Ovary (tissue), 9 donors: ENCODE data around the gene ARHGAP33. TPM values are rescaled to one million over a fixed set of nuclear protein-coding genes. Genes with fewer than 3 reads are reported as not detected.
"Not testable (repeated sequence)": the region's sequence is repeated elsewhere in the genome, so short reads cannot be mapped to it uniquely, and the experiment has no call there.

Source experiments
- DNase-seq, 5 donors: peaks; one replicate each; pipeline ENCODE4 v3.0.0-alpha.2; 2019 to 2020
- H3K27ac ChIP-seq, 2 donors: fragments of 200-600 bp; one replicate each; pipeline versions ENCODE4 v1.5.1 to v1.8.0; 2019 to 2022
- H3K27me3 ChIP-seq: fragments of 200-600 bp; one replicate; pipeline ENCODE4 v1.8.0; 2022
- H3K36me3 ChIP-seq: fragments of 200-600 bp; sonication (generic); one replicate; pipeline ENCODE4 v1.5.1; 2019
- H3K4me1 ChIP-seq: one replicate; pipeline ENCODE4 v1.8.1; 2013; ENCODE audit warnings: mild to moderate bottlenecking, moderate library complexity; ENCODE audit not compliant: insufficient read depth
- H3K4me3 ChIP-seq: fragments of 200-600 bp; sonication (generic); one replicate; pipeline ENCODE4 v1.5.1; 2017
- H3K9me3 ChIP-seq, 2 donors: fragments of 200-600 bp in 1 of 2; sonication (generic) in 1 of 2; one replicate each; pipeline versions ENCODE4 v1.5.1 to v1.8.1; 2013 to 2019; ENCODE audit warnings: mild to moderate bottlenecking in 1 of 2, moderate library complexity in 1 of 2
- EP300 ChIP-seq: sonication (generic); formaldehyde crosslinking; IDR thresholded peaks from one replicate; pipeline ENCODE4 v1.6.1; 2017; ENCODE audit warnings: antibody characterized with exemption
- POLR2A ChIP-seq: fragments of 450-650 bp; IDR thresholded peaks from one replicate; pipeline ENCODE4 v1.6.1; 2017; ENCODE audit warnings: antibody characterized with exemption, mild to moderate bottlenecking, moderate library complexity
- WGBS, 3 donors: extraction: QIAGEN DNeasy Blood & Tissue Kit in 1 of 3; methylation state at CpG; one replicate each; pipeline versions ENCODE4 v1.1.5 to v1.1.7; 2013 to 2017; 5-methylcytosine and 5-hydroxymethylcytosine counted together
- intact Hi-C, 4 donors: fragments of 100-400 bp; cut with DNase I; formaldehyde crosslinking; loops; one replicate each; pipeline versions ENCODE4 v1.11.0 to v1.15.1; 2022 to 2023
- polyA plus RNA-seq, 2 donors: library from polyadenylated mRNA; stranded (reverse); fragments of 200-250 nt in 1 of 2; fragments of 350-450 nt in 1 of 2; fragmentation: Illumina TruSeq in 1 of 2; extraction: RNeasy Lipid Tissue Mini Kit (QIAGEN cat#74804) in 1 of 2; gene quantifications; one replicate each; pipeline ENCODE4 v1.2.3, GENCODE V29; 2013 to 2014
- total RNA-seq, 7 donors: library from RNA; depleted of rRNA in 2 of 7; stranded (reverse); fragments of >200 nt in 2 of 7; fragmentation: NEBNext Ultra II Directional in 3 of 7; extraction: Animal tissue kit (Norgen Biotek cat#: 25700) in 3 of 7; gene quantifications; one replicate each; pipeline versions ENCODE4 v1.1.0 to v1.2.4, GENCODE V29; 2016 to 2023
- TF ChIP-seq, protein P1 (sequence below), 3 donors: fragments of 450-650 bp in 2 of 3; fragments of 200-600 bp in 1 of 3; IDR thresholded peaks; one replicate each; pipeline versions ENCODE4 v1.5.1 to v1.8.0; 2016 to 2022; ENCODE audit warnings: antibody characterized with exemption in 3 of 3, mild to moderate bottlenecking in 1 of 3
- donor health status: DM: no; HTN: no; CAD: no; lungs with moderate emphysema.
- donor health status: DM: no; HTN: no; CAD: no.
- donor health status: Bipolar disorder and iron deficiency.
- donor health status: DM: yes; HTN: yes; CAD: no.
- donor health status: DM: no; HTN: no; CAD: no.
- donor health status: DM: yes; HTN: yes; CAD: no.

Gene ARHGAP33
- total and polyA plus RNA-seq, 9 donors, result 0.95 to 52.7 (median 32.7) TPM

DNA sequence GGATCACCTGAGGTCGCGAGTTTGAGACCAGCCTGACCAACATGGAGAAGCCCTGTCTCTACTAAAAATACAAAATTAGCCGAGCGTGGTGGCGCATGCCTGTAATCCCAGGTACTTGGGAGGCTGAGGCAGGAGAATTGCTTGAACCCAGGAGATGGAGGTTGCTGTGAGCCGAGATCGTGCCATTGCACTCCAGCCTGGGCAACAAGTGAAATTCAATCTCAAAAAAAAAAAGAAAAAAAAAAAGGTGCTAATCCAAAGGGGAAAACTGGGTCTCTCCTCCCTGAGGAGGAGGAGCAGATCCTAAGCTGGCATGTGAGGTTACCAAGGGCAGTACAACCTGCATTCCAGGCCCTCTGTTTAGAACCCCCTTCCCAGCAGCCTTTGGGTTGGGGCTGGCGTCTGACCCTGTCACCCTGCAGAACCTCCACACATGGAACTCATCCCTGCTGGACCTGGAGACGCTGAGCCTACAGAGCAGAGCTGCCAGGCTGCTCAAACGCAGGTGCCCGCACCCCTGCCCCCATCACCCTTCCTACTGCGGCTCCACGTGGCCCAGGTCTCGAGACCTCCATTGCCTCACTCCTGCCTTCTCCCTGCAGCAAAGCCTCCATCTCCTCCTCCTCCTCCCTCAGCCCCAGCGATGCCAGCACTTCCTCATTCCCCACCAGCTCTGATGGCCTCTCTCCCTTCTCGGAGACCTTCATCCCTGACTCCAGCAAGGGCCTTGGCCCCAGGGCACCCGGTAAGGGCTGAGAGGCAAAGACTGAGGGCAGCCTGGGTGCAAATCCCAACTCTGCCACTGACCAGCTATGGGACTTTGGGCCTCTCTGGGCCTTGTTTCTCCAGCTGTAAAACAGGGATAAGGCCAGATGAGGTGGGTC is 10.7 kb upstream of the ARHGAP33 start:
- 85 to 90% (median 90%) methylated on average over 17 of the region's 17 CpGs for WGBS, 3 donors
- no peaks in the 10 kb centered on the region for H3K9me3 ChIP-seq
- no peak overlapping the region for H3K4me3 ChIP-seq
- intact Hi-C loops, result no loop called here
- peak in 1 of 5 donors; percentile 19 for DNase-seq
- H3K36me3 ChIP-seq, result no peaks in the 10 kb centered on the region
- H3K27me3 ChIP-seq, result no peaks in the 10 kb centered on the region
- no peak overlapping the region for H3K27ac ChIP-seq
- TF ChIP-seq POLR2A (no peak), EP300 (no peak)
- TF ChIP-seq, protein P1, sequence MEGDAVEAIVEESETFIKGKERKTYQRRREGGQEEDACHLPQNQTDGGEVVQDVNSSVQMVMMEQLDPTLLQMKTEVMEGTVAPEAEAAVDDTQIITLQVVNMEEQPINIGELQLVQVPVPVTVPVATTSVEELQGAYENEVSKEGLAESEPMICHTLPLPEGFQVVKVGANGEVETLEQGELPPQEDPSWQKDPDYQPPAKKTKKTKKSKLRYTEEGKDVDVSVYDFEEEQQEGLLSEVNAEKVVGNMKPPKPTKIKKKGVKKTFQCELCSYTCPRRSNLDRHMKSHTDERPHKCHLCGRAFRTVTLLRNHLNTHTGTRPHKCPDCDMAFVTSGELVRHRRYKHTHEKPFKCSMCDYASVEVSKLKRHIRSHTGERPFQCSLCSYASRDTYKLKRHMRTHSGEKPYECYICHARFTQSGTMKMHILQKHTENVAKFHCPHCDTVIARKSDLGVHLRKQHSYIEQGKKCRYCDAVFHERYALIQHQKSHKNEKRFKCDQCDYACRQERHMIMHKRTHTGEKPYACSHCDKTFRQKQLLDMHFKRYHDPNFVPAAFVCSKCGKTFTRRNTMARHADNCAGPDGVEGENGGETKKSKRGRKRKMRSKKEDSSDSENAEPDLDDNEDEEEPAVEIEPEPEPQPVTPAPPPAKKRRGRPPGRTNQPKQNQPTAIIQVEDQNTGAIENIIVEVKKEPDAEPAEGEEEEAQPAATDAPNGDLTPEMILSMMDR (IDR thresholded peaks at IDR 0.05), result no peak
- peaks cover 19% of the 10 kb centered on the region for H3K4me1 ChIP-seq

DNA sequence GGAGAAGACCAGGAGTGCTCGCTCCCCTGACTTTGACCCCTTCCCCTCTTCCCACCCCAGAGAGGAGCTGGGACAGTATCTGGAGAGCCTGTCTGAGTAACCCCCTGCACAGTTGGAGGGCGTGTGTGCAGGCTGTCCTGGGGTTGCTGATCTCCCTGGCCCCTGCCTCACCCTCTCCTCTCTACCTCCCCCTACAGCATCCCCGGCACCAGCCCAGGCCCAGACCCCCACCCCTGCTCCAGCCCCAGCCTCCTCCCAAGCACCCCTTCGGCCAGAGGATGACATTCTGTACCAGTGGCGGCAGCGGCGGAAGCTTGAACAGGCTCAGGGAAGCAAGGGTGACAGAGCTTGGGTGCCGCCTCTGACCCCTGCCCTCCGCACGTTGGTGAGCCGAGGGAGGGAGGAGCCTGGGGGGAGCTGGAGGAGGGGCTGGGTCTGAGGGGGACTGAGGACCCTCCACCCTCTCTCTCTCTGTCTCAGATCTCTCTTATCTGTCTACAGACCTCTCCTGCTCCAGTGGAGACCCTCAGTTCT is 8.7 kb upstream of the ARHGAP33 start:
- Histone ChIP-seq H3K4me1 (peaks cover 19% of the 10 kb centered on the region), H3K4me3 (no peak overlapping the region), H3K9me3 (no peaks in the 10 kb centered on the region), H3K27ac (peak overlapping the region in 1 of 2 donors; percentile 76), H3K27me3 (no peaks in the 10 kb centered on the region), H3K36me3 (no peaks in the 10 kb centered on the region)
- WGBS, 3 donors, result 76 to 83% (median 80%) methylated on average over 11 of the region's 11 CpGs
- DNase-seq, result peak in 1 of 5 donors; percentile 39
- intact Hi-C loops, result no loop called here
- no peak for TF ChIP-seq POLR2A

DNA sequence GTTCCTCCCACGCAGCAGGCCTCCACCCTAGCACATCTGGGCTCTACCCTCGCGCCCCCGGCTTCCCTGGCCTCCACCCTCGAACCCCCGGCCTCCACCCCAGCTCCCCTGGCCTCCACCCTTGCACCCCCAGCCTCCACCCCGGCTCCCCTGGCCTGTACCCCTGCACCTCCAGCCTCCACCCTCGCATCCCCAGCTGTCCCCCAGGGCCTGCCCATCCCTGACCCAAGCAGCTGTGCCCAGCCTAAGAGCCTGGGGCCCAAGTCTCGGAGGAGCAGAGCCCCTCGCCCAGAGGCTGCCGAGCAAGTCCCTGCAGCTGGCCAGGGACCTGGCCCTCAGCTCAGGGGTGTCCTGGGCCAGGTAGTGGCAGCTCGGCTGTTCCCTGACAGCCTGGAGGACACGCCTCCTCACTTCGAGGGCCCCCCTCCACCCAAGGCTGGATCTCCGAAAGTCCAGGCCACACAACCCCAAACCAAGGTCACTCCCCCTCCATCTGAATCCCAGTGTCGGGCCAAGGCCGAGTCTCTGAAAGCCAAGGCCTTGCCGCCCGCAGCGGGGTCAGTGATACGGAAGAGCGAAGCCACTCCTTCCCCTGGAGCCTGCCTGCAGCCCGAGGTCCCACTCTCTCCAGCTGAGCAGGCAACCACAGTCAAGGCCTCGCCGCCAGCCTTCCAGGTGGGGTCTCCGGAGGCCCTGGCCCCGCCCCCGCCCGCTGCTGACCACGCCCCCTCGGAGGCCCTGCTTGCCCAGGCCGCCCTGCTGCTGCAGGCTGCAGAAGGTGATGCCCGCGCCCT is 7.9 kb upstream of the ARHGAP33 start:
- intact Hi-C loops, result no loop called here
- H3K9me3 ChIP-seq, result no peaks in the 10 kb centered on the region
- TF ChIP-seq POLR2A (no peak), EP300 (no peak)
- TF ChIP-seq, protein P1 (IDR thresholded peaks at IDR 0.05), result no peak

DNA sequence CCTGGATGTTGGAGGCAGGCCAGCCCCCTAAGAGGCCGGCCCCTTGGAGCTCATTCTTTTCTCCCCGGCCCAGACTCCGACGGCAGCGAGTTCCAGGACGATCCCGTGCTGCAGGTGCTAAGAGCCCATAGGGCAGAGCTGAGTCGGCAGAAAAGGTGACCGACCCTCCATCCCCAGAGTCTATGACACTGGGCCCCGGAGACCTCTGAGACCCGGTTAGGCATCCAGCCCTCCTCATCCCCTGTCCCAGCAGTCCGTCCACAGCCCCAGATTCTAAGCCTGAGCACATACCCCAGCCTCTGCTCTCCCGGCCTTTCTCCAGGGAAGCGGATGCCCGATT is 7.3 kb upstream of the ARHGAP33 start:
- intact Hi-C loops, result no loop called here
- peaks cover 19% of the 10 kb centered on the region for H3K4me1 ChIP-seq
- no peak for DNase-seq
- no peak overlapping the region for H3K4me3 ChIP-seq
- 21 to 40% (median 23%) methylated on average over 15 of the region's 15 CpGs for WGBS, 3 donors
- TF ChIP-seq, protein P1 (IDR thresholded peaks at IDR 0.05), result no peak
- TF ChIP-seq POLR2A (no peak), EP300 (no peak)
- H3K9me3 ChIP-seq, result no peaks in the 10 kb centered on the region
- no peaks in the 10 kb centered on the region for H3K36me3 ChIP-seq
- H3K27me3 ChIP-seq, result no peaks in the 10 kb centered on the region
- peak overlapping the region; percentile 24 to 76 for H3K27ac ChIP-seq

More for the DNA sequence above, 7.9 kb upstream of the ARHGAP33 start:
- WGBS, 3 donors, result 22 to 38% (median 33%) methylated on average over 24 to 34 of the region's 34 CpGs
- peak overlapping the region in 1 of 2 donors; percentile 76 for H3K27ac ChIP-seq
- H3K27me3 ChIP-seq, result no peaks in the 10 kb centered on the region
- H3K4me1 ChIP-seq, result peaks cover 19% of the 10 kb centered on the region
- H3K4me3 ChIP-seq, result no peak overlapping the region
- DNase-seq, result peak; percentile 82 to 92 (median 90)
- H3K36me3 ChIP-seq, result no peaks in the 10 kb centered on the region

DNA sequence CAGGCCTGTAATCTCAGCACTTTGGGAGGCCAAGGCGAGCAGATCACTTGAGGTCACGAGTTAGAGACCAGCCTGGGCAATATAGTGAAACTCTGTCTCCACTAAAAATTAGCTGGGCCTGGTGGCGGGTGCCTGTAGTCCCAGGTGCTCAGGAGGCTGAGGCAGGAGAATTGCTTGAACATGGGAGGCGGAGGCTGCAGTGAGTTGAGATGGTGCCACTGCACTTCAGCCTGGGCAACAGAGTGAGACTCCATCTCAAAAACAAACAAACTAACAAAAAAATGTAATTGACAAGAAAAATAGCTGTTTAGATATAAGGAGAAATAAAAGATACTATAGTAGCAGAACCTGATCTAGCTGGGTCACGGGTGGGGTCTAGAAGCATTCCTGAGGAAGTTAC is 3.0 kb upstream of the ARHGAP33 start:
- H3K36me3 ChIP-seq, H3K27ac ChIP-seq, H3K27me3 ChIP-seq, H3K9me3 ChIP-seq, intact Hi-C loops, DNase-seq, H3K4me3 ChIP-seq: not testable (repeated sequence)
- WGBS, 3 donors, result 92 to 96% (median 93%) methylated on average over 5 of the region's 5 CpGs
- H3K4me1 ChIP-seq, result peaks cover 22% of the 10 kb centered on the region
